ENCODE data around the gene HLA-DPB1.
A peak's percentile ranks its signal among the peaks of the same experiment; 100 is the strongest.
"Not testable (repeated sequence)": the region's sequence is repeated elsewhere in the genome, so short reads cannot be mapped to it uniquely, and the experiment has no call there.

Gene HLA-DPB1

GRCh38 chr6:33075568-33076405, at the start of gene HLA-DPB1:
TSS of gene HLA-DPB1 (plus strand) at chr6:33075990. CDS start at chr6:33076042, 52 bp downstream.
- peak; percentile 10 to 20 for DNase-seq

DNA sequence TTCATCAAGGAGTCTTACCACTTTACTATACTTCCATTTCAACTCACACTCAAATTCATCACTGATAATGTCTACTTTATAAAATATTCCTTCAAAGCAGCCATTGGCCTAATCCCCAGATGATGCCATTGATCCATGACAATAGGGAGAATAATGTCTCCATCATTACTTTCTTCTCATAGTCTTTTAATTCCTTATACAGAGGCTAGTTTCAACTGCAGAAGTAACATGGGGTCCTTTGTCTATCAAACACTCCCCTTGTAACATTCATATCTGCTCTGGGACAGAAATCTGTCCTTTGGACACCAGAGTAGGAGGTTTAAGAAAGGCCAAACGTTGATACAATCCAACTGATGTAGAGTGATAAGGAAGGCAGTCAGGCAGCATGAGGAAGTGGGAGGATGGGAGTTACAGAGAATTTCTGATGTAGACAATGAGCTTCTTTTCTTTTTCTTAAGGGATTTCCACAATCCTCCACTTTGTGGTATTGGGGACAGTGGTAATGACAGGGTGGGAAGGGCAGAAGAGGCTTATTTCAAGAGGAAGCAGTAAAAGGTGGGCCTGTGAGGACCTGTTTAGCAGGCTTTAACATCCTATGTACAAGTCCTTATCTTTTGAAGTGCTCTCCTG, 47.5 kb upstream of the HLA-DPB1 start:
- no peak for DNase-seq

GRCh38 chr6:33029328-33030184, 46.2 kb upstream of the HLA-DPB1 start:
- no peak for DNase-seq

GRCh38 chr6:33030245-33030644, 45.5 kb upstream of the HLA-DPB1 start:
- no peak for DNase-seq

- no peak for DNase-seq
These were observed 41.2 kb upstream of the HLA-DPB1 start for GRCh38 chr6:33034554-33034953.

DNA sequence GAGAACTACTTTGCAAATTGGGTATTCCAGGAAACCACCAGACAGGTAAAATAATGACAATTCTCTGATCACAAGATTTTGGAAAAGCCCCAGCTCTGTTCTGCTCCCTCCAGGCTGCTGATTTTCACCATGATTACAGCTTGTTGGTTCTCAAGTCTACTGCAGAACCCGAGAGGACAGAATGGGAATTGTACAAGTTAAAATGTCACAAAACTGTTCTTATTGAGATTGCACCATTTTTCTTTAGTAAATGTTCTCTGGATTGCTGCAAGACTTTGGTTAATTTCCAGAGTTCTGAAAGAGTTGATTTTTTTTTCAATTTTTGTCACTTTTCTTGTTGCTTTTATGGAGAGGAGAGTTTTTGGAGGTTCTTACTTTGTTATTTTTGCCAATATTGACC, 39.3 kb upstream of the HLA-DPB1 start:
- no peak for DNase-seq

DNA sequence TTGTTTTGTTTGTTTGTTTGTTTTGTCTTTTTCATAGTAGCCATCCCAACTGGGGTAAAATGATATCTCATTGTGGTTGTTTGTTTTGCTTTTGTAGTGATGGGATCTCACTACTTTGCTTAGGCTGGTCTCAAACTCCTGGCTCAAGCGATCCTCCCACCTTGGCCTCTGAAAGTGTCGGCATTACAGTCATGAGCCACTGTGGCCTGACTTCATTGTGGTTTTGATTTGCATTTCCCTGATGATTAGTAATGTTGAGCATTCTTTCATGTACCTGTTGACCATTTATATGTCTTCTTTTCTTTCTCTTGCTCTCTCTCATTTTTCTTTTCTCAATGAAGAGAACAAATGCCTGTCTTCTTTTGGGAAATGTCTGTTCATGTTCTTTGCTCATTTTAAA, 35.6 kb upstream of the HLA-DPB1 start:
- DNase-seq = no peak

DNA sequence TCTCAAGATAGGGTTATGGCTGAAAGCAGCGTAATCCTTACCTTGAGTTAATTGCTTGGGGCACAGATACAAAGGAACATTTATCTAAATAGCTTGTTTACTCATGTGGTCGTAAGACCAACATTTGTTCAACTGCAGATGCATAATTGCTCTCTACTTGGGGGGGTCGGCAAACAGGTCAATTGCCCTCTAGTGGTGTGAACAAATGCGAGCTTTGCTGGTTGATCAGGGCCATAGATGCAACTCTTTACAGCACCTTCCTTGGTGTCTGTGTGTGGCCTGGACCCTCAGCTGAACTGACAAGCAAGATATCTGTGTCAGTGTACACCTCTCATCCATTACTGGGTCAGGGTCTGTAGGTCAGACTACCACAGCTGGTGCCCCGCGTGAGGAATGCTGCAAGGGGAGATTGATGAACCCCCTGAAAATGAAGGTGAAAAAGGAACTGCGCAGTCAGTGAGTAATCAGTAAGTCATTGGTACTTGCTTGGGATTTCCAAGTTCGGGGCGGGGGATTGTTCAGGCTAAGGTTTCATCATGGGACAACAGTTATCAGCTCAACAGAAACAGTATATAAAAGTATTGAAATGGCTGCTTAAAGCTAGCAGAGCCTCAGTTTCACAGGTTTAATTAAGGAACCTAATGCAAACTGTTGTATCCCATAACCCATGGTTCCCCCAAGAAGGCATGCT, 26.3 kb upstream of the HLA-DPB1 start:
- no peak for DNase-seq

- DNase-seq = no peak
These were observed 25.6 kb upstream of the HLA-DPB1 start for GRCh38 chr6:33050014-33050810.

DNA sequence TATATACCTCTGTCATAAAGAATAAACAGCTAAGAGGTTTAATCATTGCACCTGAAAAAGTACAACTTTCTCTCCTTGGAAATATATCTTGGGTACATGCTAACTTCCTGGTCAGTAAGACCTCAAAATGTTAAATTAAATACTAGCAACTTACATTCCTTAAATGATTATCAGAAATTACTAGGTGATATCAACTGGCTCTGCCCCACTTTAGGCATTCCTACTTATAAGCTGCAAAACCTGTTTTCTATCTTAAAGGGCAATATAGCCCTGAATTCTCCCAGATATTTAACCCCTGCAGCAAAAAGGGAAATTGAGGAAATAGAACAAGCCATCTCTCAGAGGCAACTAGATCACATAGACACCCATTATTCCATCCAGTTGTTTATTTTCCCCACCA, 23.2 kb upstream of the HLA-DPB1 start:
- no peak for DNase-seq

DNA sequence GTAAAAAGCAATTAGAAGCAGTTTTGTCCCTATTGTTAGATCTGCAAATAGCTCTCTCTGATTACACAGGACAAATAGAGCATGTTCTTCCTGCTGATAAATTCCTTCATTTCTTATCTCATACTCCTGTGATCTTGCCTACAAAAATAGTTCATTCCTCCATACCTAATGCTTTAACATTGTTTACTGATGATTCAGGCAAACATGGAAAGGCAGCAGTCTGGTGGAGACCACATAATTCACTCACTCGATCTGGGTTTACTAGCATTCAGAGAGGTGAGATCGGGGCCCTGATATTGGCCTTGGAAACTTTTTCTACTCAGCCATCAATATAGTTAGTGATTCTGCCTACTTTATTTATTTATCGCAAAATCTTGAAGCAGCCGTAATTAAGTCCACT, 22.6 kb upstream of the HLA-DPB1 start:
- no peak for DNase-seq

DNA sequence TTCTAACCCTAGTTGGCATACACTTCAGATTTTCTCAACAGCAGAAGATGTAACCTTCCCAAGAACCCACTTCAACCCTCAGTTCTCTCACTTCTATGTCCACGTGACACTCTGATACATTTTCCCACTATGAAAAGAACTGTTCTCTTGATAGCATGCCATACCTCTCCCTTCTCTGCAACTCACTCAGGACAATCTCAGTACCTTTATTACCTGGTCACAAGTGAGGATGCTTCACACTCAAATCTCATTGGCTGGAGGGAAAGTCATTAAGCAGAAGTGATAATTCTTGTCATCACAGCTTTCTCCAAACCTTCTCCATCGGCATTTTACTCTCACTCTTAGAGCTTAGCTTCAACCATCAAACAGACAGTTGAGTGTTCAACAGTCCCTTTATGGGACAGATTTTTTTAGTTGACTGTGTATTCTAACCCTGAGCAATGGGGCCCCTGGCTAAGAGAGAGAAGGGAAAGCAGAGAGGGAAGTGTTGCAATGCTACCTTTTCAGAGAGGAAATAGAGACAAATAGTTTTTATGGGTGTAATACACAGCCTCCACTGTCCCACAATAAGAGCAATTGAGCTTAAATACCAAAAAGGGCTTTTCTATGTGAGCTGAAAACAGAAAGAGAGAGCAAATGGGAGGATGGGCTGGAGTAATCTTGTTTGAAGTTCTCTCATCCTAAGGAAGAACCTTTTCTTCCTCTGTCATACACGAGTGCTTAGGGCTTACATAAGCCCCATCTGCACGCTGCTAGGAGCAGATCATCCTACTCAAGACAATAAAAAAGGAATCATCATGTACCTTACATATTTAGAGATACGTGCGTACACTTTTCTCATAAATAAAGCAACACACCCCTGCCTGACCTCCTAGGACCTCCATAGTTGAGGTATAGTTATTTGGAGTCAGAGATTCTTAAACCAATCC, 18.3 kb upstream of the HLA-DPB1 start:
- no peak for DNase-seq

DNA sequence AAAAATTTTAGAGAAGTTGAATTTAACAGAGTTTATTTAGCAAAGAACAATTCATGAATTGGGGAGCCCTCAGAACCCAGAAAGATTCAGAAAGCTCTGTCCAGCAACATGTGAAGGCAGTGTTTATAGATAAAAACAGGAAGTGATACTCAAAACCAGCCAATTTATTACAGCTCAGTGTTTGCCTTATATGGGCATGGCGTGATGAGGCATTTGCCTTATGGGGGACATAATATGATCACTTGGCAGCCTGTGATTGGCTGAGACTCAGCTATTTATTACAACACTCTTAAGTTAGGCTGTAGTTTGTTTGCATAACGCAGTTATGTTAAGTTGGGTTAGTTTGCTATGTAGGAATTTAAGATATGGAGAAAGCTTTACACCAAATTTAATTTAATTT, 13.8 kb upstream of the HLA-DPB1 start:
- DNase-seq = peak in 1 of 2 experiments; percentile 14

GRCh38 chr6:33063435-33063834, 12.4 kb upstream of the HLA-DPB1 start:
- DNase-seq = not testable (repeated sequence)

- DNase-seq = no peak
These were observed 11.1 kb upstream of the HLA-DPB1 start for GRCh38 chr6:33064723-33065122.

DNA sequence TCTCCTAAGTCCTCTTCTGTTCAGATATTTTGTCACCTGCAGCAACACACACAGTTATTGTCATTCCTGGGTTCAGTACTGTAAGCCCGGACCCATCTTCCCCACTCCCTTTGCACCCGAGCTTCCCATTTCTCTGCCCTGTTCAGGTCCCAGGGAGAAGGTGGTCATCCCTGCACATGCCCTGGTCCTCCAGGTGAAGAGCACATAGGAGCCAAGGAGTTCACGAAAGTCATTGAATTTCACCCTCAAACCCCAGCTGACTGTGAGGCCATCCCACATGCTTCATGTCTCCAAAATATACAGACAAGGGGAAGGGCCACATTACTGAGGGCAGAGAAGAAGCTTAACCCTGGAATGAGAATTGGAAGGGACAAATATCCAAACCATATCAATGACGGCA, 10.5 kb upstream of the HLA-DPB1 start:
- DNase-seq = no peak

GRCh38 chr6:33066917-33067521, 8.8 kb upstream of the HLA-DPB1 start:
- DNase-seq = no peak

DNA sequence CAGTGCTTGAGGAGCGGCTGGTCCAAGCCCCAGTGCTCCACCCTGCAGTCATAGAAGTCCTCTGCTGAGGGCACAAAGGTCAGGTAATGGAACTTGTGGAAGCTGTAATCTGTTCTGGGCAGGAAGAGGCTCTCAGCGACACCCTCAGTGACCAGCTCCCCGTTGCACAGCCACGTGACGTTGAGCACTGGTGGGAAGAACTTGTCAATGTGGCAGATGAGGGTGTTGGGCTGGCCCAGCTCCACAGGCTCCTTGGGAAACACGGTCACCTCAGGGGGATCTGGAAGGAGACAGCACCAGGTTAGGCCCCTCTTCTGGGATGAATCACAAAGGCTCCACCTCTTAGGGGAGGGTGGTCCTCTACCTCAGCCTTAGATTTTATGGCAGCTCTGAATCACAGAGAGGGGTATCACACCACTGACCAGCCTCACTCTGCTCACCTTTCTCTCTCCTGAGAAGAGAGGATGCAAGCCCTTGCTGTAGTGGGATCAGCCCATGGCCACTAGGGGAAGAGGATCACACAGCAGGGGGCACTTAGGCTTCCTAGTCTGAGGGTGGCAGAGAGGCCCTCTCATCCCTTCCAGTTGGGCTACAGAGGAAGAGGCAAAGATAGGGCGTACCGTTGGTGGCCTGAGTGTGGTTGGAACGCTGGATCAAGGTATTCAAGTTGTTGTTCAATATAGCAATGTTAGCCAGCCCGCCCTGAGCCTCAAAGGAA, 6.6 kb upstream of the HLA-DPB1 start:
- no peak for DNase-seq

- no peak for DNase-seq
These were observed 4.9 kb upstream of the HLA-DPB1 start for GRCh38 chr6:33070909-33071308.

GRCh38 chr6:33071569-33071968, 4.2 kb upstream of the HLA-DPB1 start:
- no peak for DNase-seq
